ENCODE measurements around the gene PCSK4.
A peak's percentile ranks its signal among the peaks of the same experiment; 100 is the strongest.
"Not testable (repeated sequence)": the region's sequence is repeated elsewhere in the genome, so short reads cannot be mapped to it uniquely, and the experiment has no call there.

PCSK4 gene

GRCh38 chr19:1482361-1483130, 7.6 kb downstream of the PCSK4 start:
- Histone ChIP-seq H3K4me2 (no peak overlapping the region), H3K27ac (no peak overlapping the region), H3K9ac (no peak overlapping the region), H3K27me3 (no peaks in the 10 kb centered on the region), H4K20me1 (peaks cover 3 to 12% (median 10%) of the 10 kb centered on the region in 11 experiments; a peak in 16 of 22 replicates), H3K36me3 (peaks cover 0 to 2% (median under 1%) of the 10 kb centered on the region in 11 experiments; a peak in 6 of 22 replicates), H3K4me3 (no peak overlapping the region), H3K9me3 (replicated peaks in 1 of 11) (no peaks in the 10 kb centered on the region), H3K4me1 (peaks cover 24 to 37% (median 30%) of the 10 kb centered on the region in 10 experiments)
- TF ChIP-seq Cebpa-rat (IDR thresholded peaks at IDR 0.05): no peak

GRCh38 chr19:1481893-1482360, 8.2 kb downstream of the PCSK4 start:
- Histone ChIP-seq H3K4me3 (no peak overlapping the region), H3K27ac (no peak overlapping the region), H3K9ac (no peak overlapping the region), H3K4me2 (no peak overlapping the region), H3K4me1 (peaks cover 30 to 43% (median 36%) of the 10 kb centered on the region in 10 experiments), H4K20me1 (peaks cover 10 to 18% (median 16%) of the 10 kb centered on the region in 11 experiments; a peak in 18 of 22 replicates), H3K27me3 (no peaks in the 10 kb centered on the region), H3K9me3 (replicated peaks in 1 of 11) (no peaks in the 10 kb centered on the region), H3K36me3 (peaks cover 0 to 8% (median 7%) of the 10 kb centered on the region in 11 experiments; a peak in 15 of 22 replicates)
- no peak for TF ChIP-seq Cebpa-rat (IDR thresholded peaks at IDR 0.05)

GRCh38 chr19:1481224-1481892, 8.8 kb downstream of the PCSK4 start:
- Histone ChIP-seq H3K9ac (0 out of 22 replicates have a peak overlapping the region, but pooled peaks of 1 of the 11 experiments have one; percentile 20), H3K4me3 (no peak overlapping the region), H3K4me2 (peak overlapping the region; percentile 6 to 96 (median 91); a peak in 14 of 22 replicates), H3K27ac (0 out of 22 replicates have a peak overlapping the region, but pooled peaks of 1 of the 11 experiments have one; percentile 21), H3K9me3 (replicated peaks in 1 of 11) (no peaks in the 10 kb centered on the region), H4K20me1 (peaks cover 15 to 24% (median 22%) of the 10 kb centered on the region in 11 experiments), H3K4me1 (peaks cover 30 to 44% (median 37%) of the 10 kb centered on the region in 10 experiments), H3K27me3 (no peaks in the 10 kb centered on the region), H3K36me3 (peaks cover 0 to 14% (median 12%) of the 10 kb centered on the region in 11 experiments; a peak in 19 of 22 replicates)
- TF ChIP-seq Cebpa-rat (IDR thresholded peaks at IDR 0.05): no peak

DNA sequence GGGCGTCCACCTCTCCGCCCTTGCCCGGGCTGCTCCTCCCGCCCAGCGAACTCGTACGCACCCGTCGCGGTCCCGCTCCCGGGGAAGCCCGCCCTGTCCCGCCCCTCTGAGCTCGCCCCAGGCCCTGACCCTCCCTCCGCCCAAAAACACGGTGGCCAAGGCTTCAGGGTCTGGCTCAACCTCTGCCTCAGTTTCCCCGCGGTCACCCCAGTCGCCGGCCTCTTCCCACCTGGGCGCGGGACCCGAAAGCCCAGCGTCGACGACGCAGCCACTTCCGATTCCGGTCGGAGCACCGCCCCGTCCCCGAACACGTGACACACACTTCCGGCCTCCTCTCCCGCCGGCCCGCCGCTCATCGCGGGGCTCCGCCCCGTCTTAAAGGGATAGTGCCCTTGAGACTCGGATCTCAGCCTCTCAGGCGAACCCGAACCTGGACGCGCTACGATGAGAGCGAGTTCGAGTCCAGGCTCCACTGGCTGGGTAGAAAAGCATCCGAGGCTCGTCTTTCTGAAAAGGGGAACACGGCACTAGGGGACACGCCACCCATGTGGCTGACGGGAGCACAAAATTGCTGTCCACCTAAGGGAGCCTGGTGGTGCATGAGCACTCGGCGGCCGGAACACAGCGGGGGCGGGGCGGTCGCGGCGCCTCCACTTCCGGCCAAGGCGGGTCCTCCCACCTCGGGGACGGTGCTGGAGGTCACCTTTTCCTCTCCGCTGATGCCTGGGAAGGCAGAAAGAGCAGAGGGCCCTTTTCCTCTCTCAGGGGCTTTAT, 11.0 kb downstream of the PCSK4 start, which contains the start of gene C19orf25:
C19orf25 (minus strand) TSS at position 282 of the 774 bp plus-strand sequence. CDS start 312 bp downstream, outside the sequence.
- H3K36me3 ChIP-seq: peaks cover 20 to 36% (median 34%) of the 10 kb centered on the region in 11 experiments; a peak in 21 of 22 replicates
- H3K27me3 ChIP-seq: peaks cover 0 to 6% (median 0%) of the 10 kb centered on the region in 11 experiments; a peak in 7 of 22 replicates
- no peak for TF ChIP-seq Cebpa-rat (IDR thresholded peaks at IDR 0.05)
- peaks cover 30 to 44% (median 37%) of the 10 kb centered on the region in 10 experiments for H3K4me1 ChIP-seq
- peak within 1 kb of the TSS; percentile 70 to 89 (median 86) for H3K9ac ChIP-seq
- H3K27ac ChIP-seq: peak within 1 kb of the TSS; percentile 52 to 86 (median 78)
- peak within 1 kb of the TSS; percentile 75 to 89 (median 86) for H3K4me3 ChIP-seq
- H3K9me3 ChIP-seq (replicated peaks in 1 of 11): no peaks in the 10 kb centered on the region
- peak within 1 kb of the TSS; percentile 91 to 96 (median 95) for H3K4me2 ChIP-seq
- peaks cover 38 to 46% (median 44%) of the 10 kb centered on the region in 11 experiments for H4K20me1 ChIP-seq

- Histone ChIP-seq H4K20me1 (peaks cover 58 to 67% (median 65%) of the 10 kb centered on the region in 11 experiments), H3K36me3 (peaks cover 23 to 45% (median 39%) of the 10 kb centered on the region in 11 experiments; a peak in 21 of 22 replicates), H3K4me1 (peaks cover 40 to 55% (median 45%) of the 10 kb centered on the region in 10 experiments), H3K4me2 (peak overlapping the region in 10 of 11 experiments; percentile 91 to 96 (median 95); a peak in 17 of 22 replicates), H3K4me3 (peak overlapping the region in 3 of 10 experiments; percentile 82 to 88 (median 88); a peak in 1 of 20 replicates), H3K9ac (peak overlapping the region in 8 of 11 experiments; percentile 70 to 89 (median 86); a peak in 8 of 22 replicates), H3K27me3 (peaks cover 12 to 26% (median 18%) of the 10 kb centered on the region in 11 experiments)
- not testable (repeated sequence) for H3K27ac ChIP-seq; H3K9me3 ChIP-seq (replicated peaks in 1 of 11)
Observed at GRCh38 chr19:1477056-1477455, 13.1 kb downstream of the PCSK4 start.

- Histone ChIP-seq H3K4me2 (0 out of 22 replicates have a peak overlapping the region, but pooled peaks of 1 of the 11 experiments have one; percentile 3), H3K27me3 (peaks cover 24 to 38% (median 30%) of the 10 kb centered on the region in 11 experiments), H3K4me3 (no peak overlapping the region), H3K9ac (no peak overlapping the region; a peak in 1 of 22 replicates), H3K27ac (no peak overlapping the region), H3K9me3 (replicated peaks in 1 of 11) (no peaks in the 10 kb centered on the region), H3K36me3 (peaks cover 23 to 45% (median 39%) of the 10 kb centered on the region in 11 experiments; a peak in 21 of 22 replicates), H3K4me1 (peaks cover 45 to 60% (median 52%) of the 10 kb centered on the region in 10 experiments), H4K20me1 (peaks cover 70 to 79% (median 76%) of the 10 kb centered on the region in 11 experiments)
- TF ChIP-seq Cebpa-rat (IDR thresholded peaks at IDR 0.05): no peak
Observed at GRCh38 chr19:1475751-1476437, 14.3 kb downstream of the PCSK4 start.

GRCh38 chr19:1474765-1475351, 15.3 kb downstream of the PCSK4 start:
- Histone ChIP-seq H3K27me3 (peaks cover 34 to 48% (median 40%) of the 10 kb centered on the region in 11 experiments), H3K4me2 (no peak overlapping the region), H3K36me3 (peaks cover 23 to 45% (median 39%) of the 10 kb centered on the region in 11 experiments; a peak in 21 of 22 replicates), H3K4me1 (peaks cover 46 to 60% (median 52%) of the 10 kb centered on the region in 10 experiments), H3K9ac (peak overlapping the region in 2 of 11 experiments; percentile 9 to 17; a peak in 1 of 22 replicates), H3K4me3 (no peak overlapping the region), H4K20me1 (peaks cover 80 to 89% (median 87%) of the 10 kb centered on the region in 11 experiments), H3K9me3 (replicated peaks in 1 of 11) (no peaks in the 10 kb centered on the region), H3K27ac (no peak overlapping the region)
- no peak for TF ChIP-seq Cebpa-rat (IDR thresholded peaks at IDR 0.05)
